Liver (tissue), 9 donors: Measurements from ENCODE around the gene STT3B. TPM values are rescaled to one million over a fixed set of nuclear protein-coding genes. Genes with fewer than 3 reads are reported as not detected.

Experiments used
- DNase-seq: peaks from one replicate; pipeline ENCODE4 v3.0.0-alpha.2; 2017; ENCODE audit warnings: low spot score
- H3K27ac ChIP-seq, 2 donors: one replicate each; pipeline ENCODE4 v1.7.0; 2013; ENCODE audit warnings: inconsistent platforms in 2 of 2, low read length in 2 of 2, control low read depth in 1 of 2, low read depth in 1 of 2, mild to moderate bottlenecking in 1 of 2
- H3K27me3 ChIP-seq, 4 donors: one replicate each; pipeline versions ENCODE4 v1.6.1 to v1.7.0; 2013; ENCODE audit warnings: low read length in 3 of 4, inconsistent platforms in 1 of 4, mild to moderate bottlenecking in 1 of 4, moderate library complexity in 1 of 4; ENCODE audit not compliant: control insufficient read depth in 4 of 4, insufficient read depth in 4 of 4
- H3K36me3 ChIP-seq, 4 donors: one replicate each; pipeline versions ENCODE4 v1.6.1 to v1.7.0; 2013; ENCODE audit warnings: low read length in 3 of 4, mild to moderate bottlenecking in 3 of 4, low read depth in 1 of 4, moderate library complexity in 1 of 4; ENCODE audit not compliant: control insufficient read depth in 4 of 4, insufficient read depth in 3 of 4
- H3K4me1 ChIP-seq, 4 donors: one replicate each; pipeline versions ENCODE4 v1.6.1 to v1.7.0; 2013; ENCODE audit warnings: low read length in 3 of 4, mild to moderate bottlenecking in 3 of 4, moderate library complexity in 1 of 4; ENCODE audit not compliant: control insufficient read depth in 4 of 4, insufficient read depth in 4 of 4
- H3K4me3 ChIP-seq, 3 donors: one replicate each; pipeline versions ENCODE4 v1.6.1 to v1.7.0; 2013; ENCODE audit warnings: low read length in 3 of 3, control low read depth in 1 of 3, low read depth in 1 of 3, mild to moderate bottlenecking in 1 of 3
- H3K9ac ChIP-seq, 2 donors: one replicate each; pipeline ENCODE4 v1.7.0; 2013; ENCODE audit warnings: low read length in 2 of 2, mild to moderate bottlenecking in 2 of 2, moderate library complexity in 2 of 2, control low read depth in 1 of 2, low read depth in 1 of 2
- H3K9me3 ChIP-seq, 4 donors: one replicate each; pipeline versions ENCODE4 v1.6.1 to v1.7.0; 2013; ENCODE audit warnings: low read length in 3 of 4; ENCODE audit not compliant: control insufficient read depth in 4 of 4
- CTCF ChIP-seq: fragments of 150-350 bp; IDR thresholded peaks from 2 replicates; pipeline ENCODE4 v1.5.1; 2017; ENCODE audit warnings: improper control_type of control experiment, low read depth, low read length; ENCODE audit not compliant: missing input control
- EGR1 ChIP-seq, 2 donors: IDR thresholded peaks; 2 replicates each; pipeline ENCODE4 v1.6.1; 2016 to 2018; ENCODE audit warnings: antibody characterized with exemption in 2 of 2, low read depth in 2 of 2
- FOXA1 ChIP-seq: IDR thresholded peaks from 2 replicates; pipeline ENCODE4 v1.6.1; 2016; ENCODE audit warnings: antibody characterized with exemption
- FOXA2 ChIP-seq: IDR thresholded peaks from 2 replicates; pipeline ENCODE4 v1.6.1; 2016; ENCODE audit warnings: antibody characterized with exemption
- GABPA ChIP-seq, 2 donors: IDR thresholded peaks in 1 of 2; conservative IDR thresholded peaks in 1 of 2; 2 replicates each; pipeline ENCODE4 v1.6.1; 2016; ENCODE audit warnings: antibody characterized with exemption in 2 of 2, mild to moderate bottlenecking in 1 of 2, moderate library complexity in 1 of 2
- HNF4A ChIP-seq, 2 donors: conservative IDR thresholded peaks; 2 replicates each; pipeline ENCODE4 v1.6.1; 2016; ENCODE audit warnings: antibody characterized with exemption in 2 of 2, mild to moderate bottlenecking in 2 of 2
- JUND ChIP-seq, 2 donors: IDR thresholded peaks; 2 replicates each; pipeline ENCODE4 v1.6.1; 2016; ENCODE audit warnings: antibody characterized with exemption in 2 of 2
- MAX ChIP-seq: IDR thresholded peaks from 2 replicates; pipeline ENCODE4 v1.6.1; 2016; ENCODE audit warnings: antibody characterized with exemption
- NR2F2 ChIP-seq: IDR thresholded peaks from 2 replicates; pipeline ENCODE4 v1.6.1; 2016; ENCODE audit warnings: antibody characterized with exemption
- RAD21 ChIP-seq, 2 donors: IDR thresholded peaks; 2 replicates each; pipeline ENCODE4 v1.6.1; 2016; ENCODE audit warnings: antibody characterized with exemption in 2 of 2, mild to moderate bottlenecking in 2 of 2
- REST ChIP-seq: IDR thresholded peaks from 2 replicates; pipeline ENCODE4 v1.6.1; 2016; ENCODE audit warnings: antibody characterized with exemption, mild to moderate bottlenecking
- RXRA ChIP-seq, 2 donors: IDR thresholded peaks; 2 replicates each; pipeline ENCODE4 v1.6.1; 2017 to 2018; ENCODE audit warnings: antibody characterized with exemption in 2 of 2, mild to moderate bottlenecking in 1 of 2
- SP1 ChIP-seq: IDR thresholded peaks from 2 replicates; pipeline ENCODE4 v1.6.1; 2018; ENCODE audit warnings: antibody characterized with exemption, mild to moderate bottlenecking
- TAF1 ChIP-seq: conservative IDR thresholded peaks from 2 replicates; pipeline ENCODE4 v1.6.1; 2016; ENCODE audit warnings: antibody characterized with exemption, mild to moderate bottlenecking
- YY1 ChIP-seq: IDR thresholded peaks from 2 replicates; pipeline ENCODE4 v1.6.1; 2016; ENCODE audit warnings: antibody characterized with exemption, mild to moderate bottlenecking
- WGBS: extraction: QIAGEN DNeasy Blood & Tissue Kit; methylation state at CpG from one replicate; pipeline ENCODE4 v1.1.7; 2013; 5-methylcytosine and 5-hydroxymethylcytosine counted together
- polyA plus RNA-seq, 2 donors: library from polyadenylated mRNA; stranded (reverse) in 1 of 2; unstranded in 1 of 2; fragments of 200-250 nt in 1 of 2; fragments of >200 nt in 1 of 2; fragmentation: Nextera tagmentation in 1 of 2; extraction: Ambion mirVana in 1 of 2; gene quantifications; one replicate each; pipeline versions ENCODE4 v1.2.1 to v1.2.3, GENCODE V29; 2013 to 2015
- total RNA-seq, 2 donors: library from RNA; depleted of rRNA; stranded (reverse); fragments of >200 nt; gene quantifications; one replicate each; pipeline ENCODE4 v1.2.3, GENCODE V29; 2014
- TF ChIP-seq, protein P1 (sequence below): IDR thresholded peaks from 2 replicates; pipeline ENCODE4 v1.6.1; 2016; ENCODE audit warnings: antibody characterized with exemption
- TF ChIP-seq, protein P2 (sequence below): IDR thresholded peaks from 2 replicates; pipeline ENCODE4 v1.6.1; 2016; ENCODE audit warnings: antibody characterized with exemption
- donor health status: healthy.
- donor health status: healthy.
- donor health status: healthy.
- donor health status: healthy.
- donor health status: healthy.

The STT3B gene
- total and polyA plus RNA-seq, 4 donors = 23.9 to 128 (median 85.5) TPM

- Histone ChIP-seq H3K4me3 (no peak overlapping the region), H3K27ac (no peak overlapping the region), H3K9ac (no peak overlapping the region), H3K4me1 (peaks cover 5 to 37% (median 18%) of the 10 kb centered on the region in 4 donors), H3K9me3 (no peaks in the 10 kb centered on the region), H3K36me3 (no peaks in the 10 kb centered on the region), H3K27me3 (no peaks in the 10 kb centered on the region)
- 83% methylated on average over 2 of the region's 2 CpGs for WGBS
- TF ChIP-seq RXRA (IDR thresholded peaks at IDR 0.05) (no peak), GABPA (IDR thresholded peaks at IDR 0.05 in 1 of 2, conservative IDR thresholded peaks at IDR 0.05 in 1 of 2) (no peak), FOXA2 (no peak), SP1 (no peak), RAD21 (IDR thresholded peaks at IDR 0.05) (no peak), JUND (IDR thresholded peaks at IDR 0.05) (no peak), YY1 (no peak), EGR1 (IDR thresholded peaks at IDR 0.05; ENCODE audit: low read depth in 2 of 2) (no peak), FOXA1 (no peak), REST (no peak), TAF1 (no peak), CTCF (no peak), MAX (no peak), HNF4A (conservative IDR thresholded peaks at IDR 0.05) (no peak), NR2F2 (no peak)
- TF ChIP-seq, protein P1, sequence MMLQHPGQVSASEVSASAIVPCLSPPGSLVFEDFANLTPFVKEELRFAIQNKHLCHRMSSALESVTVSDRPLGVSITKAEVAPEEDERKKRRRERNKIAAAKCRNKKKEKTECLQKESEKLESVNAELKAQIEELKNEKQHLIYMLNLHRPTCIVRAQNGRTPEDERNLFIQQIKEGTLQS = no peak
- TF ChIP-seq, protein P2, sequence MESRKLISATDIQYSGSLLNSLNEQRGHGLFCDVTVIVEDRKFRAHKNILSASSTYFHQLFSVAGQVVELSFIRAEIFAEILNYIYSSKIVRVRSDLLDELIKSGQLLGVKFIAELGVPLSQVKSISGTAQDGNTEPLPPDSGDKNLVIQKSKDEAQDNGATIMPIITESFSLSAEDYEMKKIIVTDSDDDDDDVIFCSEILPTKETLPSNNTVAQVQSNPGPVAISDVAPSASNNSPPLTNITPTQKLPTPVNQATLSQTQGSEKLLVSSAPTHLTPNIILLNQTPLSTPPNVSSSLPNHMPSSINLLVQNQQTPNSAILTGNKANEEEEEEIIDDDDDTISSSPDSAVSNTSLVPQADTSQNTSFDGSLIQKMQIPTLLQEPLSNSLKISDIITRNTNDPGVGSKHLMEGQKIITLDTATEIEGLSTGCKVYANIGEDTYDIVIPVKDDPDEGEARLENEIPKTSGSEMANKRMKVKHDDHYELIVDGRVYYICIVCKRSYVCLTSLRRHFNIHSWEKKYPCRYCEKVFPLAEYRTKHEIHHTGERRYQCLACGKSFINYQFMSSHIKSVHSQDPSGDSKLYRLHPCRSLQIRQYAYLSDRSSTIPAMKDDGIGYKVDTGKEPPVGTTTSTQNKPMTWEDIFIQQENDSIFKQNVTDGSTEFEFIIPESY = no peak
- DNase-seq = no peak
Measured at GRCh38 chr3:31538801-31539200, 6.1 kb downstream of the STT3B start.

DNA sequence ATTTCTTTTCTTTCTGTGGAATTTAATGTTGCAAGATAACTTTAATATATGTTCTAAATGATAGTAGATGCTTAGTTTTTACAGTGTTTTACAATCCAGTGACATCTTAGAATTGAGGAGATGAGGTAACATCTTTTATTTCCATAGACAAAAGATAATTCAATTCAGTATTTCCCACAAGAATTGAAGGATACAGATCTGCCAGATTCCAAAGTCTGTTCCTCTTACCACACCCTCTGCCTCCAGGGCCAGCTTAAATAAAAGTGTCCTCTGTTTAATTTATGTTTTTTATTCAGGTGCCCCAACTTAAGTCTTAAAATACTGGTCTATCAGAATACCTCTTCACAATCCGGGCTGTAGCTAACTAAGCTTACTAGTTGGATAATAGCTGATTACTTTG, 6.5 kb downstream of the STT3B start:
- 83% methylated on average over 1 of the region's 1 CpG for WGBS

More for the DNA sequence above, 6.5 kb downstream of the STT3B start:
- TF ChIP-seq TAF1 (no peak), SP1 (no peak), HNF4A (conservative IDR thresholded peaks at IDR 0.05) (peak; percentile 18 to 38)
- Histone ChIP-seq H3K27me3 (no peaks in the 10 kb centered on the region), H3K4me3 (no peak overlapping the region), H3K9me3 (no peaks in the 10 kb centered on the region), H3K4me1 (peaks cover 5 to 35% (median 21%) of the 10 kb centered on the region in 4 donors), H3K9ac (no peak overlapping the region), H3K27ac (no peak overlapping the region), H3K36me3 (no peaks in the 10 kb centered on the region)
- no peak for DNase-seq
